Measurements from ENCODE around the gene FAM162B. TPM values are rescaled to one million over a fixed set of nuclear protein-coding genes. Genes with fewer than 3 reads are reported as not detected.

The FAM162B gene
- total RNA-seq, 1 experiment from 2014 or later, result 2.1 TPM

- H3T11ph ChIP-seq (ENCODE audit: low read length), result no peak overlapping the region
- H3K4me3 Mint-ChIP-seq, result no peak overlapping the region
- no peak overlapping the region for H2BK20ac ChIP-seq (ENCODE audit: low read depth, low read length, poor library complexity, severe bottlenecking)
- peaks cover 6% of the 10 kb centered on the region for H3K27me3 Mint-ChIP-seq (ENCODE audit: low read depth)
- no peak overlapping the region for H2BK15ac ChIP-seq (ENCODE audit: low read depth, low read length)
- H3K36me3 Mint-ChIP-seq (ENCODE audit: insufficient read depth in 1 of 3, low read depth in 3 of 3), result no peaks in the 10 kb centered on the region
- no peak overlapping the region for H3K56ac ChIP-seq (ENCODE audit: insufficient read length, low read depth, low read length)
- no peaks in the 10 kb centered on the region for H3K9me3 Mint-ChIP-seq
- no peak overlapping the region for H3K27ac ChIP-seq (ENCODE audit: insufficient read length, low read depth, low read length)
- H2BK120ac ChIP-seq (ENCODE audit: low read depth, low read length, poor library complexity, severe bottlenecking), result no peak overlapping the region
- no peaks in the 10 kb centered on the region for H3K79me1 ChIP-seq (ENCODE audit: insufficient read depth, low read depth, low read length, poor library complexity, severe bottlenecking)
- H3K27ac Mint-ChIP-seq, result no peak overlapping the region
- H3K4me1 ChIP-seq (ENCODE audit: insufficient read depth, low read length), result no peaks in the 10 kb centered on the region
- no peak overlapping the region for H3K4me2 ChIP-seq (ENCODE audit: insufficient read depth, insufficient read length, low read length)
- H3K79me2 ChIP-seq (ENCODE audit: insufficient read depth, low read length), result no peaks in the 10 kb centered on the region
- no peak overlapping the region for H3K4ac ChIP-seq (ENCODE audit: low read depth, low read length)
- no peak overlapping the region for H3K23ac ChIP-seq (ENCODE audit: insufficient read length, low read depth, low read length)
- H2BK12ac ChIP-seq (ENCODE audit: insufficient read length, low read depth, low read length), result no peak overlapping the region
- WGBS (ENCODE audit: extremely low coverage, insufficient read length, low lambda C conversion rate), result no CpG with 5 or more reads among the region's 1 CpG
- no peak for DNase-seq
- TF ChIP-seq CTCF (conservative IDR thresholded peaks at IDR 0.05), result no peak
- no peak overlapping the region for H3K9ac ChIP-seq (ENCODE audit: extremely low read depth, insufficient read length, low read length)
- no peak overlapping the region for H4K8ac ChIP-seq (replicated peaks; ENCODE audit: insufficient read length, low read depth, low read length)
- no peak overlapping the region for H3K18ac ChIP-seq (ENCODE audit: insufficient read length, low read depth, low read length)
- H3K4me1 Mint-ChIP-seq, result no peaks in the 10 kb centered on the region
- H4K91ac ChIP-seq (ENCODE audit: insufficient read length, low read depth, low read length), result no peak overlapping the region
- H4K20me1 ChIP-seq (ENCODE audit: control insufficient read depth, insufficient read depth, insufficient read length), result no peaks in the 10 kb centered on the region
- no peak overlapping the region for H4K5ac ChIP-seq (ENCODE audit: insufficient read length, low read depth, low read length)
- no peaks in the 10 kb centered on the region for H3K23me2 ChIP-seq (ENCODE audit: insufficient read length, low read depth, low read length, poor library complexity, severe bottlenecking)
- no peak overlapping the region for H2BK5ac ChIP-seq (ENCODE audit: insufficient read length, low read length)
- H2AFZ ChIP-seq (ENCODE audit: low read length), result no peak overlapping the region
- no peaks in the 10 kb centered on the region for H3K27me3 ChIP-seq (ENCODE audit: insufficient read depth, low read length)
- H3K14ac ChIP-seq (ENCODE audit: insufficient read depth, low read length), result no peak overlapping the region
- H3K9me3 ChIP-seq (ENCODE audit: control insufficient read depth, low read depth, low read length), result no peaks in the 10 kb centered on the region
- no peak overlapping the region for H2AK5ac ChIP-seq (ENCODE audit: insufficient read length, low read length)
Observed at GRCh38 chr6:116772450-116772849, 6.9 kb upstream of the FAM162B start.
